Ovary (tissue), 9 donors: ENCODE measurements around the gene CST6. TPM values are rescaled to one million over a fixed set of nuclear protein-coding genes. Genes with fewer than 3 reads are reported as not detected.
"Not testable (repeated sequence)": the region's sequence is repeated elsewhere in the genome, so short reads cannot be mapped to it uniquely, and the experiment has no call there.

Experiments
- DNase-seq, 5 donors: peaks; one replicate each; pipeline ENCODE4 v3.0.0-alpha.2; 2019 to 2020
- H3K27ac ChIP-seq, 2 donors: fragments of 200-600 bp; one replicate each; pipeline versions ENCODE4 v1.5.1 to v1.8.0; 2019 to 2022
- H3K27me3 ChIP-seq: fragments of 200-600 bp; one replicate; pipeline ENCODE4 v1.8.0; 2022
- H3K36me3 ChIP-seq: fragments of 200-600 bp; sonication (generic); one replicate; pipeline ENCODE4 v1.5.1; 2019
- H3K4me1 ChIP-seq: one replicate; pipeline ENCODE4 v1.8.1; 2013; ENCODE audit warnings: mild to moderate bottlenecking, moderate library complexity; ENCODE audit not compliant: insufficient read depth
- H3K4me3 ChIP-seq: fragments of 200-600 bp; sonication (generic); one replicate; pipeline ENCODE4 v1.5.1; 2017
- H3K9me3 ChIP-seq, 2 donors: fragments of 200-600 bp in 1 of 2; sonication (generic) in 1 of 2; one replicate each; pipeline versions ENCODE4 v1.5.1 to v1.8.1; 2013 to 2019; ENCODE audit warnings: mild to moderate bottlenecking in 1 of 2, moderate library complexity in 1 of 2
- CTCF ChIP-seq, 3 donors: fragments of 450-650 bp in 2 of 3; fragments of 200-600 bp in 1 of 3; IDR thresholded peaks; one replicate each; pipeline versions ENCODE4 v1.5.1 to v1.8.0; 2016 to 2022; ENCODE audit warnings: antibody characterized with exemption in 3 of 3, mild to moderate bottlenecking in 1 of 3
- EP300 ChIP-seq: sonication (generic); formaldehyde crosslinking; IDR thresholded peaks from one replicate; pipeline ENCODE4 v1.6.1; 2017; ENCODE audit warnings: antibody characterized with exemption
- POLR2A ChIP-seq: fragments of 450-650 bp; IDR thresholded peaks from one replicate; pipeline ENCODE4 v1.6.1; 2017; ENCODE audit warnings: antibody characterized with exemption, mild to moderate bottlenecking, moderate library complexity
- whole genome bisulfite sequencing, 3 donors: extraction: QIAGEN DNeasy Blood & Tissue Kit in 1 of 3; methylation state at CpG; one replicate each; pipeline versions ENCODE4 v1.1.5 to v1.1.7; 2013 to 2017; 5-methylcytosine and 5-hydroxymethylcytosine counted together
- intact Hi-C, 4 donors: fragments of 100-400 bp; cut with DNase I; formaldehyde crosslinking; loops; one replicate each; pipeline versions ENCODE4 v1.11.0 to v1.15.1; 2022 to 2023
- polyA plus RNA-seq, 2 donors: library from polyadenylated mRNA; stranded (reverse); fragments of 200-250 nt in 1 of 2; fragments of 350-450 nt in 1 of 2; fragmentation: Illumina TruSeq in 1 of 2; extraction: RNeasy Lipid Tissue Mini Kit (QIAGEN cat#74804) in 1 of 2; gene quantifications; one replicate each; pipeline ENCODE4 v1.2.3, GENCODE V29; 2013 to 2014
- total RNA-seq, 7 donors: library from RNA; depleted of rRNA in 2 of 7; stranded (reverse); fragments of >200 nt in 2 of 7; fragmentation: NEBNext Ultra II Directional in 3 of 7; extraction: Animal tissue kit (Norgen Biotek cat#: 25700) in 3 of 7; gene quantifications; one replicate each; pipeline versions ENCODE4 v1.1.0 to v1.2.4, GENCODE V29; 2016 to 2023
- donor health status: DM: no; HTN: no; CAD: no; lungs with moderate emphysema.
- donor health status: DM: no; HTN: no; CAD: no.
- donor health status: Bipolar disorder and iron deficiency.
- donor health status: DM: yes; HTN: yes; CAD: no.
- donor health status: DM: no; HTN: no; CAD: no.
- donor health status: DM: yes; HTN: yes; CAD: no.

Gene CST6
- total and polyA plus RNA-seq, 9 donors, result 0.30 to 25.4 (median 0.66) TPM; not detected in 3

GRCh38 chr11:66022401-66023185 lies 10.8 kb downstream of the CST6 start:
- intact Hi-C loops, result no loop called here
- Histone ChIP-seq H3K36me3 (no peaks in the 10 kb centered on the region), H3K27me3 (no peaks in the 10 kb centered on the region), H3K9me3 (no peaks in the 10 kb centered on the region), H3K27ac (no peak overlapping the region), H3K4me1 (no peaks in the 10 kb centered on the region), H3K4me3 (no peak overlapping the region)
- no peak for TF ChIP-seq EP300
- peak; percentile 80 to 90 (median 80) for TF ChIP-seq CTCF (IDR thresholded peaks at IDR 0.05)
- no peak for TF ChIP-seq POLR2A
- 15 to 21% (median 15%) methylated on average over 46 of the region's 46 CpGs for WGBS, 3 donors
- peak; percentile 50 to 84 (median 70) for DNase-seq

- H3K4me1 ChIP-seq, H3K27me3 ChIP-seq, H3K36me3 ChIP-seq, H3K9me3 ChIP-seq, intact Hi-C loops, DNase-seq, H3K4me3 ChIP-seq, H3K27ac ChIP-seq: not testable (repeated sequence)
- WGBS, 3 donors, result 68 to 84% (median 83%) methylated on average over 5 of the region's 5 CpGs
These were observed 11.3 kb downstream of the CST6 start for GRCh38 chr11:66023186-66023440.

DNA sequence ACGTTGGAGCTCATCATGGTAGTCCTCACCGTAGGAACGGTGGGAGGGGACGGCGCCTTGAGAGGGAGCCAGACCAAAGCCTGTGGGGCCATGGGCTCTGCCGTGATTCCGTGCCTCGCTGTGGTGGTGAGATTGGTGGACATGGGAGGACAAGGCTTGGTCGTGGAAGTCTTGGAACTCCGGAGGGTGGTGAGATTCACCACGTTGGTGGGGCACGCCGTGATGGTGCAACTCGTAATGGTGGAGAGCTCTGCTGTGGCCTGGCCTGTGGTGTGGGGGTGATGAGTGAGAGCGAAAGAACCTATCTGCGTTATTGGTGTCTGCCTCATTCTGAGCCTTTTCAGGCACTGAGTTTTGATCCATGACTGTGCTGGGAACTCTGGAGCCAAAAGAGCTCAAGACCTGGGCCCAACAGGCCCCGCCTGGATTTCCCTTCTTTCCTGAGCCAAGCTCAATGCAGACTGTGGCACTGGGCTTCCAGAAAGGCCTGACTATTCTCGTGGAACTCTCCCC lies 14.3 kb downstream of the CST6 start, which contains the start of gene CATSPER1:
Gene CATSPER1, minus strand, starts transcription at position 463 of the 513 bp plus-strand sequence. Its CDS starts 100 bp downstream, at position 363.
- Histone ChIP-seq H3K27me3 (no peaks in the 10 kb centered on the region), H3K4me3 (no peak within 1 kb of the TSS), H3K9me3 (no peaks in the 10 kb centered on the region), H3K27ac (no peak within 1 kb of the TSS), H3K36me3 (no peaks in the 10 kb centered on the region), H3K4me1 (no peaks in the 10 kb centered on the region)
- intact Hi-C loops, result no loop called here
- 84 to 88% (median 86%) methylated on average over 18 of the region's 18 CpGs for WGBS, 3 donors
- TF ChIP-seq EP300, result no peak
- no peak for TF ChIP-seq CTCF (IDR thresholded peaks at IDR 0.05)
- TF ChIP-seq POLR2A, result no peak
- no peak for DNase-seq

- TF ChIP-seq CTCF (IDR thresholded peaks at IDR 0.05) (no peak), POLR2A (no peak), EP300 (no peak)
- 76 to 81% (median 76%) methylated on average over 8 of the region's 8 CpGs for WGBS, 3 donors
These were observed 21.3 kb downstream of the CST6 start for GRCh38 chr11:66032957-66033735.

More at GRCh38 chr11:66032957-66033735, 21.3 kb downstream of the CST6 start:
- Histone ChIP-seq H3K4me1 (no peaks in the 10 kb centered on the region), H3K36me3 (no peaks in the 10 kb centered on the region), H3K9me3 (no peaks in the 10 kb centered on the region), H3K4me3 (no peak overlapping the region), H3K27me3 (no peaks in the 10 kb centered on the region), H3K27ac (no peak overlapping the region)
- DNase-seq, result no peak
- intact Hi-C loops, result no loop called here
